Endothelial cell of umbilical vein (primary cell): Measurements from ENCODE around the gene IRF9. TPM values are rescaled to one million over a fixed set of nuclear protein-coding genes. Genes with fewer than 3 reads are reported as not detected.

Source experiments
- BruUV-seq: library from RNA; stranded (reverse); fragments of 400-500 nt; replicated peaks from 2 replicates; lab custom pipeline; 2021; lab: Mats Ljungman, UMichigan
- CTCF ChIA-PET: fragments of 300-600, 350-600 bp; sonication (Branson Sonifier 250); formaldehyde crosslinking; loops from one replicate; lab custom pipeline; 2021; ENCODE audit warnings: antibody characterized with exemption, inconsistent platforms; lab: Charles Lee
- POLR2A ChIA-PET: fragments of 300-600, 350-600 bp; sonication (Branson Sonifier 250); formaldehyde crosslinking; loops from one replicate; lab custom pipeline; 2021; ENCODE audit warnings: antibody characterized with exemption, inconsistent platforms; lab: Charles Lee
- DNase-seq: peaks from one replicate; pipeline ENCODE4 v3.0.0-alpha.2; 2011; ENCODE audit warnings: low read depth, low spot score
- FAIRE-seq: peaks from 2 replicates; lab custom pipeline; 2011; peaks lifted over from hg19 to GRCh38; lab: Jason Lieb, UNC
- H2AFZ ChIP-seq: 2 replicates; pipeline ENCODE4 v1.6.0; 2012; ENCODE audit warnings: low read depth, low read length, control low read depth, inconsistent platforms
- H3K27ac ChIP-seq: 2 replicates; pipeline ENCODE4 v1.5.1; 2011; ENCODE audit warnings: low read depth, mild to moderate bottlenecking, control low read depth, low read length, moderate library complexity; ENCODE audit not compliant: insufficient read depth
- H3K27me3 ChIP-seq, 2 experiments: 2 replicates each; pipeline versions ENCODE4 v1.6.0 to v1.6.1; 2011; ENCODE audit warnings: low read length in 2 of 2, mixed read lengths in 1 of 2; ENCODE audit not compliant: control insufficient read depth in 2 of 2, insufficient read depth in 2 of 2
- H3K36me3 ChIP-seq, 2 experiments: 2 replicates in 1 of 2; 3 replicates in 1 of 2; pipeline ENCODE4 v1.5.1; 2011; ENCODE audit warnings: low read length in 2 of 2, mild to moderate bottlenecking in 1 of 2, moderate library complexity in 1 of 2; ENCODE audit not compliant: control insufficient read depth in 2 of 2, insufficient read depth in 2 of 2; ENCODE audit errors: extremely low read depth in 1 of 2
- H3K4me1 ChIP-seq: 3 replicates; pipeline ENCODE4 v1.5.1; 2011; ENCODE audit warnings: mild to moderate bottlenecking, low read length; ENCODE audit not compliant: control insufficient read depth, insufficient read depth; ENCODE audit errors: extremely low read depth
- H3K4me2 ChIP-seq: 2 replicates; pipeline ENCODE4 v1.6.1; 2011; ENCODE audit warnings: low read length, control low read depth, mixed read lengths; ENCODE audit not compliant: insufficient read depth
- H3K4me3 ChIP-seq, 3 experiments: fragments of 200-600 bp in 1 of 3; sonication (generic), shearing (Covaris generic) in 1 of 3; replicated peaks in 1 of 3; 2 replicates each; pipeline ENCODE4 v1.5.1; 2011 to 2016; ENCODE audit warnings: control low read depth in 3 of 3, low read length in 3 of 3, mild to moderate bottlenecking in 2 of 3, inconsistent platforms in 1 of 3, low read depth in 1 of 3, moderate library complexity in 1 of 3; ENCODE audit not compliant: insufficient read depth in 1 of 3
- H3K79me2 ChIP-seq: 2 replicates; pipeline ENCODE4 v1.6.0; 2012; ENCODE audit warnings: low read length, inconsistent platforms; ENCODE audit not compliant: control insufficient read depth, insufficient read depth
- H3K9ac ChIP-seq: replicated peaks from 2 replicates; pipeline ENCODE3; 2011; ENCODE audit warnings: low read length, control low read depth; ENCODE audit not compliant: insufficient read depth; ENCODE audit errors: extremely low read depth
- H3K9me1 ChIP-seq: replicated peaks from 3 replicates; pipeline ENCODE4 v1.6.0; 2011; ENCODE audit warnings: mild to moderate bottlenecking, low read length; ENCODE audit not compliant: control insufficient read depth, insufficient read depth; ENCODE audit errors: extremely low read depth
- H3K9me3 ChIP-seq: replicated peaks from 2 replicates; pipeline ENCODE4 v1.5.1; 2012; ENCODE audit warnings: low read length, inconsistent platforms; ENCODE audit not compliant: control insufficient read depth, insufficient read depth
- H4K20me1 ChIP-seq: replicated peaks from 2 replicates; pipeline ENCODE3; 2011; ENCODE audit warnings: mild to moderate bottlenecking, low read length; ENCODE audit not compliant: control insufficient read depth, insufficient read depth; ENCODE audit errors: extremely low read depth
- EZH2 ChIP-seq: IDR thresholded peaks from 2 replicates; pipeline ENCODE4 v1.6.1; 2012; ENCODE audit warnings: borderline replicate concordance, low read depth, mild to moderate bottlenecking, moderate library complexity, low read length, inconsistent platforms; ENCODE audit not compliant: severe bottlenecking
- GATA2 ChIP-seq: IDR thresholded peaks from 2 replicates; pipeline ENCODE4 v1.7.0; 2011; ENCODE audit warnings: low read depth, mild to moderate bottlenecking, moderate library complexity, mixed read lengths, low read length; ENCODE audit not compliant: insufficient read length, insufficient read depth
- JUN ChIP-seq: IDR thresholded peaks from 2 replicates; pipeline ENCODE4 v1.6.1; 2011; ENCODE audit warnings: borderline replicate concordance, low read depth; ENCODE audit not compliant: insufficient read length, insufficient read depth
- MAX ChIP-seq: IDR thresholded peaks from 2 replicates; pipeline ENCODE4 v1.6.1; 2011; ENCODE audit not compliant: insufficient read depth, insufficient read length
- MYC ChIP-seq: IDR thresholded peaks from one replicate; pipeline ENCODE4 v1.6.1; 2011; ENCODE audit warnings: mild to moderate bottlenecking, low read depth, low read length
- POLR2A ChIP-seq: IDR thresholded peaks from 2 replicates; pipeline ENCODE4 v1.6.1; 2012; ENCODE audit warnings: low read depth, mild to moderate bottlenecking, control low read depth, low read length
- POLR2AphosphoS5 ChIP-seq: IDR thresholded peaks from 2 replicates; pipeline ENCODE4 v1.6.1; 2012; ENCODE audit warnings: low read depth, mild to moderate bottlenecking, control low read depth, low read length, moderate library complexity; ENCODE audit not compliant: insufficient read depth
- dilution Hi-C: fragments of 300-500 bp; cut with MboI; formaldehyde crosslinking; loops from one replicate; pipeline ENCODE4 v1.15.0; 2019; ENCODE audit warnings: low sequenced_read_pairs; ENCODE audit not compliant: extremely low pct_ligation_motif_present
- intact Hi-C: fragments of 100-400 bp; cut with micrococcal nuclease; formaldehyde crosslinking; loops from one replicate; pipeline ENCODE4 v1.10.0; 2022
- polyA plus RNA-seq, 4 experiments: library from polyadenylated mRNA; depleted of rRNA in 3 of 4; stranded (reverse) in 3 of 4; unstranded in 1 of 4; fragments of >200 nt; gene quantifications; 2 replicates each; pipeline versions ENCODE4 v1.2.1 to v1.2.3, GENCODE V29; 2011 to 2012; ENCODE audit warnings: missing spikeins in 1 of 4
- total RNA-seq: library from RNA; stranded (reverse); gene quantifications from 2 replicates; pipeline ENCODE4 v1.2.3, GENCODE V29; 2021
- TF ChIP-seq, protein P1 (sequence below), 2 donors: IDR thresholded peaks; 1 replicate in 1 of 2; 2 replicates in 1 of 2; pipeline ENCODE4 v1.5.1; 2011; ENCODE audit warnings: low read length in 2 of 2, mild to moderate bottlenecking in 2 of 2, moderate library complexity in 2 of 2, control low read depth in 1 of 2, inconsistent platforms in 1 of 2, low read depth in 1 of 2; ENCODE audit not compliant: insufficient read depth in 1 of 2; ENCODE audit errors: extremely low read depth in 1 of 2

IRF9 gene
- total and polyA plus RNA-seq, 2 donors (not counting 3 experiments of a cell fraction or from before 2014, with no cell fraction given), result 44.6 to 46.1 TPM

DNA sequence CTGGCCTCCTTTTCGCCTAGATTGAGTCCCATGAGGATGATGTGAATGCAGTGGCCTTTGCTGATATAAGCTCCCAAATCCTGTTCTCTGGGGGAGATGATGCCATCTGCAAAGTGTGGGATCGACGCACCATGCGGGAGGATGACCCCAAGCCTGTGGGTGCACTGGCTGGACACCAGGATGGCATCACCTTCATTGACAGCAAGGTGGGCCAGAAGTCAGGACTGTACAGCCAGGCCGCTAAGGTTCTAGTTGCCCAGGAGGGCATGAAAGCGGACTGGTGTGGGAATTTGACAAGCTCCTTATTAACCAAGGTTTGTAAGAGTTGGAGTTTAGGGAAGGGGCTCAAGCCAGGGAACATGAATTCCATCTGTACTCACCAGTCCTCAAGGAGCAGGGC lies 41.4 kb upstream of the IRF9 start:
- dilution Hi-C loops, result no loop called here
- H3K27ac ChIP-seq, result no peak overlapping the region
- H3K4me1 ChIP-seq, result peaks cover 7% of the 10 kb centered on the region
- no peaks in the 10 kb centered on the region for H3K9me1 ChIP-seq
- ChIA-PET POLR2A (no interaction called here), CTCF (interaction anchor here (1.0 kb wide), 1 partner anchor 22 kb away, joined by 4 read pairs; the partner anchor contains the start of gene EMC9)
- no peak overlapping the region for H3K9ac ChIP-seq
- BruUV-seq, result no TSS peak
- H4K20me1 ChIP-seq, result no peaks in the 10 kb centered on the region
- no peak overlapping the region for H3K4me2 ChIP-seq
- H2AFZ ChIP-seq, result no peak overlapping the region
- intact Hi-C loops, result no loop called here
- H3K9me3 ChIP-seq, result no peaks in the 10 kb centered on the region
- no peaks in the 10 kb centered on the region for H3K79me2 ChIP-seq
- peaks cover 11 to 38% of the 10 kb centered on the region in 2 experiments for H3K36me3 ChIP-seq
- no peak overlapping the region for H3K4me3 ChIP-seq
- FAIRE-seq, result no peak
- no peak for DNase-seq
- no peaks in the 10 kb centered on the region for H3K27me3 ChIP-seq
- TF ChIP-seq, protein P1, sequence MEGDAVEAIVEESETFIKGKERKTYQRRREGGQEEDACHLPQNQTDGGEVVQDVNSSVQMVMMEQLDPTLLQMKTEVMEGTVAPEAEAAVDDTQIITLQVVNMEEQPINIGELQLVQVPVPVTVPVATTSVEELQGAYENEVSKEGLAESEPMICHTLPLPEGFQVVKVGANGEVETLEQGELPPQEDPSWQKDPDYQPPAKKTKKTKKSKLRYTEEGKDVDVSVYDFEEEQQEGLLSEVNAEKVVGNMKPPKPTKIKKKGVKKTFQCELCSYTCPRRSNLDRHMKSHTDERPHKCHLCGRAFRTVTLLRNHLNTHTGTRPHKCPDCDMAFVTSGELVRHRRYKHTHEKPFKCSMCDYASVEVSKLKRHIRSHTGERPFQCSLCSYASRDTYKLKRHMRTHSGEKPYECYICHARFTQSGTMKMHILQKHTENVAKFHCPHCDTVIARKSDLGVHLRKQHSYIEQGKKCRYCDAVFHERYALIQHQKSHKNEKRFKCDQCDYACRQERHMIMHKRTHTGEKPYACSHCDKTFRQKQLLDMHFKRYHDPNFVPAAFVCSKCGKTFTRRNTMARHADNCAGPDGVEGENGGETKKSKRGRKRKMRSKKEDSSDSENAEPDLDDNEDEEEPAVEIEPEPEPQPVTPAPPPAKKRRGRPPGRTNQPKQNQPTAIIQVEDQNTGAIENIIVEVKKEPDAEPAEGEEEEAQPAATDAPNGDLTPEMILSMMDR (IDR thresholded peaks at IDR 0.05; ENCODE audit: extremely low read depth in 1 of 2, insufficient read depth in 1 of 2, low read depth in 1 of 2, low read length in 2 of 2), result no peak
- TF ChIP-seq POLR2AphosphoS5 (no peak), MYC (no peak), JUN (no peak)

- ChIA-PET CTCF (no interaction called here), POLR2A (no interaction called here)
- BruUV-seq, result no TSS peak
- no peak overlapping the region for H3K9ac ChIP-seq
- no peaks in the 10 kb centered on the region for H3K9me3 ChIP-seq
- H3K4me1 ChIP-seq, result no peaks in the 10 kb centered on the region
- intact Hi-C loops (no loop called here), dilution Hi-C loops (no loop called here)
- TF ChIP-seq GATA2 (no peak), EZH2 (no peak), POLR2AphosphoS5 (no peak), POLR2A (no peak), MAX (no peak)
- no peak for FAIRE-seq
- no peak overlapping the region for H2AFZ ChIP-seq
- DNase-seq, result no peak
- H3K27ac ChIP-seq, result no peak overlapping the region
- no peaks in the 10 kb centered on the region for H3K27me3 ChIP-seq
- no peak overlapping the region for H3K4me2 ChIP-seq
- peaks cover 11 to 38% of the 10 kb centered on the region in 2 experiments for H3K36me3 ChIP-seq
- no peaks in the 10 kb centered on the region for H3K79me2 ChIP-seq
- H3K4me3 ChIP-seq, result no peak overlapping the region
- no peaks in the 10 kb centered on the region for H4K20me1 ChIP-seq
- H3K9me1 ChIP-seq, result no peaks in the 10 kb centered on the region
Measured at GRCh38 chr14:24121210-24121609, 39.9 kb upstream of the IRF9 start.
